Testis (tissue), 2 donors: ENCODE measurements around the gene UCN.

Experiments used
- POLR2A ChIP-seq: fragments of 450-650 bp; IDR thresholded peaks from one replicate; pipeline ENCODE4 v1.6.1; 2017; ENCODE audit warnings: antibody characterized with exemption, mild to moderate bottlenecking, moderate library complexity
- TF ChIP-seq, protein P1 (sequence below), 3 experiments: fragments of 450-650 bp in 2 of 3; fragments of 200-600 bp in 1 of 3; sonication (generic) in 1 of 3; IDR thresholded peaks; one replicate each; pipeline ENCODE4 v1.5.1; 2016 to 2019; ENCODE audit warnings: antibody characterized with exemption in 3 of 3, mild to moderate bottlenecking in 2 of 3, moderate library complexity in 1 of 3

- TF ChIP-seq, protein P1, sequence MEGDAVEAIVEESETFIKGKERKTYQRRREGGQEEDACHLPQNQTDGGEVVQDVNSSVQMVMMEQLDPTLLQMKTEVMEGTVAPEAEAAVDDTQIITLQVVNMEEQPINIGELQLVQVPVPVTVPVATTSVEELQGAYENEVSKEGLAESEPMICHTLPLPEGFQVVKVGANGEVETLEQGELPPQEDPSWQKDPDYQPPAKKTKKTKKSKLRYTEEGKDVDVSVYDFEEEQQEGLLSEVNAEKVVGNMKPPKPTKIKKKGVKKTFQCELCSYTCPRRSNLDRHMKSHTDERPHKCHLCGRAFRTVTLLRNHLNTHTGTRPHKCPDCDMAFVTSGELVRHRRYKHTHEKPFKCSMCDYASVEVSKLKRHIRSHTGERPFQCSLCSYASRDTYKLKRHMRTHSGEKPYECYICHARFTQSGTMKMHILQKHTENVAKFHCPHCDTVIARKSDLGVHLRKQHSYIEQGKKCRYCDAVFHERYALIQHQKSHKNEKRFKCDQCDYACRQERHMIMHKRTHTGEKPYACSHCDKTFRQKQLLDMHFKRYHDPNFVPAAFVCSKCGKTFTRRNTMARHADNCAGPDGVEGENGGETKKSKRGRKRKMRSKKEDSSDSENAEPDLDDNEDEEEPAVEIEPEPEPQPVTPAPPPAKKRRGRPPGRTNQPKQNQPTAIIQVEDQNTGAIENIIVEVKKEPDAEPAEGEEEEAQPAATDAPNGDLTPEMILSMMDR (IDR thresholded peaks at IDR 0.05): no peak
- no peak for TF ChIP-seq POLR2A
Observed at GRCh38 chr2:27271631-27272340, 36.5 kb downstream of the UCN start.
